Thyroid gland (tissue), 4 donors: Measurements from ENCODE around the gene RNASE9.

Source experiments
- CTCF ChIP-seq, 6 experiments: fragments of 200-600 bp in 3 of 6; fragments of 450-650 bp in 3 of 6; sonication (generic) in 3 of 6; IDR thresholded peaks; one replicate each; pipeline ENCODE4 v1.5.1; 2016 to 2019; ENCODE audit warnings: antibody characterized with exemption in 6 of 6, mild to moderate bottlenecking in 2 of 6, inconsistent platforms in 1 of 6, moderate library complexity in 1 of 6
- POLR2A ChIP-seq, 2 donors: fragments of 450-650 bp; IDR thresholded peaks; one replicate each; pipeline ENCODE4 v1.6.1; 2017; ENCODE audit warnings: antibody characterized with exemption in 2 of 2, mild to moderate bottlenecking in 2 of 2, moderate library complexity in 1 of 2

GRCh38 chr14:20591235-20591634 is 30.4 kb upstream of the RNASE9 start, which contains the start of gene RNASE12:
- no peak for TF ChIP-seq CTCF (IDR thresholded peaks at IDR 0.05)
- no peak for TF ChIP-seq POLR2A (IDR thresholded peaks at IDR 0.05)
